Kidney (tissue), 14 donors: ENCODE measurements around the gene GRIN2A. TPM values are rescaled to one million over a fixed set of nuclear protein-coding genes. Genes with fewer than 3 reads are reported as not detected.

ENCODE experiments used
- DNase-seq, 5 donors: peaks; one replicate each; pipeline ENCODE4 v3.0.0-alpha.2; 2013 to 2020
- FAIRE-seq: peaks from 2 replicates; lab custom pipeline; 2012; peaks lifted over from hg19 to GRCh38; lab: Jason Lieb, UNC
- H3K27ac ChIP-seq, 2 donors: one replicate each; pipeline ENCODE4 v1.7.0; 2013; ENCODE audit warnings: low read depth in 2 of 2, low read length in 2 of 2, inconsistent platforms in 1 of 2
- H3K27me3 ChIP-seq: one replicate; pipeline ENCODE4 v1.7.1; 2013; ENCODE audit warnings: low read length, inconsistent platforms; ENCODE audit not compliant: control insufficient read depth, insufficient read depth
- H3K36me3 ChIP-seq, 3 donors: one replicate each; pipeline versions ENCODE4 v1.7.0 to v1.7.1; 2013; ENCODE audit warnings: low read length in 3 of 3, control low read depth in 1 of 3, inconsistent platforms in 1 of 3; ENCODE audit not compliant: insufficient read depth in 3 of 3, control insufficient read depth in 2 of 3
- H3K4me1 ChIP-seq, 3 donors: one replicate each; pipeline versions ENCODE4 v1.7.0 to v1.7.1; 2013; ENCODE audit warnings: low read length in 3 of 3, inconsistent platforms in 1 of 3, low read depth in 1 of 3; ENCODE audit not compliant: control insufficient read depth in 2 of 3, insufficient read depth in 2 of 3
- H3K4me3 ChIP-seq, 3 donors: one replicate each; pipeline versions ENCODE4 v1.7.0 to v1.8.1; 2013; ENCODE audit warnings: low read length in 3 of 3, control low read depth in 1 of 3, inconsistent platforms in 1 of 3
- H3K9ac ChIP-seq, 3 donors: one replicate each; pipeline versions ENCODE4 v1.7.0 to v1.7.1; 2013; ENCODE audit warnings: low read length in 3 of 3, control low read depth in 1 of 3, inconsistent platforms in 1 of 3
- H3K9me3 ChIP-seq, 3 donors: one replicate each; pipeline versions ENCODE4 v1.7.0 to v1.7.1; 2013; ENCODE audit warnings: low read length in 3 of 3, control low read depth in 1 of 3, inconsistent platforms in 1 of 3; ENCODE audit not compliant: control insufficient read depth in 2 of 3, insufficient read depth in 1 of 3
- intact Hi-C: fragments of 100-400 bp; cut with DNase I; formaldehyde crosslinking; loops from one replicate; pipeline ENCODE4 v1.11.1; 2022
- polyA plus RNA-seq: library from polyadenylated mRNA; stranded (reverse); fragments of 350-450 nt; fragmentation: Illumina TruSeq; extraction: RNeasy Lipid Tissue Mini Kit (QIAGEN cat#74804); gene quantifications from one replicate; pipeline ENCODE4 v1.2.3, GENCODE V29; 2014; ENCODE audit warnings: low read depth, low replicate concordance; ENCODE audit not compliant: insufficient read depth
- total RNA-seq: library from RNA; stranded (reverse); fragmentation: NEBNext Ultra II Directional; extraction: Animal tissue kit (Norgen Biotek cat#: 25700); gene quantifications from one replicate; pipeline ENCODE4 v1.2.1, GENCODE V29; 2021
- TF ChIP-seq, protein P1 (sequence below): IDR thresholded peaks from 3 replicates; pipeline ENCODE4 v1.5.1; 2012; ENCODE audit warnings: mild to moderate bottlenecking, moderate library complexity, borderline replicate concordance; ENCODE audit not compliant: insufficient read depth; ENCODE audit errors: extremely low read depth
- donor health status: control.
- donor health status: control.
- donor health status: control.
- donor health status: control.
- donor health status: control.
- donor health status: DM: yes; HTN: yes; CAD: no.
- donor health status: Normal renal cell carcinoma (clear cell type).

GRIN2A gene
- total and polyA plus RNA-seq, 2 donors from 2014 or later = 0.28 to 6.5 TPM

DNA sequence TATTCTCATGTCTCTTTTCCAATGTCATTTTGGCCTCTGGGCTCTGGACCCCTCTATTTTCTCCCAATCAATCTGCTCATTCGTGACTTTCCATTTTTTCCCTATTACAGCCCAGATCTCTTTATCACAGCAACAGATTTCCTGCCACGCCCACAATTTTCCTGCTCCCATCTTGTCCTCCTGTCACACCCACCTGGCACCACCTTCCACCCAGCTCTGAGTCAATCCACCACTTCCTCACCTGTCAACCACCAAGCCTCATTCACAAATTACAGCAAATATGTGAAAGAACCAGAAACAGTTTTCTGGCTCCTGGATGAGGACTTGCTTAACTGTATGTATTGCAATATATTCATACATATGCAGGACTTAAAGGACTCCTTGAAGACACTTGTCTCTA is 311.3 kb downstream of the GRIN2A start:
- Histone ChIP-seq H3K36me3 (no peaks in the 10 kb centered on the region), H3K4me1 (no peaks in the 10 kb centered on the region), H3K27me3 (no peaks in the 10 kb centered on the region), H3K27ac (no peak overlapping the region), H3K4me3 (no peak overlapping the region), H3K9me3 (no peaks in the 10 kb centered on the region), H3K9ac (no peak overlapping the region)
- intact Hi-C loops = no loop called here
- TF ChIP-seq, protein P1, sequence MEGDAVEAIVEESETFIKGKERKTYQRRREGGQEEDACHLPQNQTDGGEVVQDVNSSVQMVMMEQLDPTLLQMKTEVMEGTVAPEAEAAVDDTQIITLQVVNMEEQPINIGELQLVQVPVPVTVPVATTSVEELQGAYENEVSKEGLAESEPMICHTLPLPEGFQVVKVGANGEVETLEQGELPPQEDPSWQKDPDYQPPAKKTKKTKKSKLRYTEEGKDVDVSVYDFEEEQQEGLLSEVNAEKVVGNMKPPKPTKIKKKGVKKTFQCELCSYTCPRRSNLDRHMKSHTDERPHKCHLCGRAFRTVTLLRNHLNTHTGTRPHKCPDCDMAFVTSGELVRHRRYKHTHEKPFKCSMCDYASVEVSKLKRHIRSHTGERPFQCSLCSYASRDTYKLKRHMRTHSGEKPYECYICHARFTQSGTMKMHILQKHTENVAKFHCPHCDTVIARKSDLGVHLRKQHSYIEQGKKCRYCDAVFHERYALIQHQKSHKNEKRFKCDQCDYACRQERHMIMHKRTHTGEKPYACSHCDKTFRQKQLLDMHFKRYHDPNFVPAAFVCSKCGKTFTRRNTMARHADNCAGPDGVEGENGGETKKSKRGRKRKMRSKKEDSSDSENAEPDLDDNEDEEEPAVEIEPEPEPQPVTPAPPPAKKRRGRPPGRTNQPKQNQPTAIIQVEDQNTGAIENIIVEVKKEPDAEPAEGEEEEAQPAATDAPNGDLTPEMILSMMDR = no peak
- DNase-seq = no peak
- no peak for FAIRE-seq

DNA sequence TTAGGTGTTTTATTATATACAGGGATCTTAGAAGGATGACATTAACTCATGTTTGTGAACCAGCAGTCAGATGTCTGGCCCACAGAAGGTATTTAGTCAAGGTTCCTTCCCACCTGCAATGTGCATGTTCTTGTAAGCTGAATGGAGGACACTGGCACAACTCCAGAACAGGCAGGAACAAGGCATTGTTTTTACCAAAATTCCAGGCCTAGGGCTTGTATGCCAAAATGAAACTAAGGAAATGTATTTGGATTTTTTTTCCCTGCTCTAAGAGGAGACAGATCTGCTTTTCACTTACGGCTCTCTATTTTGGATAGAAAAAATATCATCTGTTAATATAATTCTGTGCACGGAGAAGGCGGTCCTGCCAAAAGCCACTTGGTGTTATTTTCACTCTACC is 312.5 kb downstream of the GRIN2A start:
- FAIRE-seq (no peak), DNase-seq (no peak)
- Histone ChIP-seq H3K36me3 (no peaks in the 10 kb centered on the region), H3K27ac (no peak overlapping the region), H3K9ac (no peak overlapping the region), H3K9me3 (no peaks in the 10 kb centered on the region), H3K4me3 (no peak overlapping the region), H3K4me1 (no peaks in the 10 kb centered on the region), H3K27me3 (no peaks in the 10 kb centered on the region)
- intact Hi-C loops = no loop called here
- TF ChIP-seq, protein P1 = no peak

DNA sequence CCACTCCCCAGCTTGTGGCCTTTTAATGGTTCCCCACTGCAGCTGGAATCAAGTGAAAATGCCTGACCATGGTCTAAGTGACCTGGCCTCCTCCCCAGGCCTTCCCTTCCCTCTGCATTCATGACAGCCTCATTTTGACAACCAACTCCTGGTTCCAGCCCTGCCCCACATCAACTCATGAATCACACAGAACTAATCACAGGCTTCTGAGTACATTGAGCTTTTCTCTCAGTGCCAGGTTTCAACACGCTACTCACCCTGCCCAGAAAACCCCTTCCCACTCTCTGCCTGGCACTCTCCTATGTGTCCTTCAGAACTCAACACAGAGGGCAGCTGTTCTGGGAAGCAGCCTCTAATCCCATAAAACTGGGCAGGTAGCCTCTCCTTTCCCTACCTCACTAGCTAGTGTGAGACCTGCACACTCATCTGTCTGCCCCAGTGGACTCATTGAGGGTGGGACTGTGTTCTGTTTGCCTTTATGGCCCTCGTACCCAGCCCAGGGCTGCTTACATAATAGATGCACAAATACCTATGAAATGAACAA is 313.6 kb downstream of the GRIN2A start:
- H3K9me3 ChIP-seq = no peaks in the 10 kb centered on the region
- H3K27me3 ChIP-seq = no peaks in the 10 kb centered on the region
- no peaks in the 10 kb centered on the region for H3K4me1 ChIP-seq
- H3K9ac ChIP-seq = no peak overlapping the region
- TF ChIP-seq, protein P1 = no peak
- FAIRE-seq (no peak), DNase-seq (no peak)
- no peak overlapping the region for H3K4me3 ChIP-seq
- no peak overlapping the region for H3K27ac ChIP-seq
- intact Hi-C loops = no loop called here
- no peaks in the 10 kb centered on the region for H3K36me3 ChIP-seq

DNA sequence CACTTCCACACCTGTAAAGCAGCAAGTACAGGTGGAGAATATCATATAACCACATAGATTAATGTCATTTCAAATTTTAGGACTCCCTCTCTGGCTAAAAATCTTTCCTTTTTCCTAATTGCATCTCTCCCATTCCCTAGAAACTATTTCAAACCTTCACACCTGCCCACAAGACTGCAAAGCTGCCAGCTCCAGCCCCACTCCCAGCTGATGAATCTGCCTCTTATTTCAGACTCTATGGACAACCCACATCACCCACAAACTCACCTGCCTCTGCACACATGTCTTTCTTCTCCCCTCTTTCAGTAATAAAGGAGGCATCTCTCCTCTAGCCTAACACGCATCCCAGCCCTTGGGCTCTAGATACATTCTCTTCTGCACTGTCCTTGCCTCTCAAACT is 315.1 kb downstream of the GRIN2A start:
- no peak overlapping the region for H3K9ac ChIP-seq
- no peak for DNase-seq
- TF ChIP-seq, protein P1 = no peak
- no peaks in the 10 kb centered on the region for H3K4me1 ChIP-seq
- no peak overlapping the region for H3K4me3 ChIP-seq
- no peaks in the 10 kb centered on the region for H3K36me3 ChIP-seq
- intact Hi-C loops = no loop called here
- no peaks in the 10 kb centered on the region for H3K9me3 ChIP-seq
- H3K27me3 ChIP-seq = no peaks in the 10 kb centered on the region
- no peak overlapping the region for H3K27ac ChIP-seq
- no peak for FAIRE-seq
